HepG2 (cell line): ENCODE measurements around the gene TANGO2. TPM values are rescaled to one million over a fixed set of nuclear protein-coding genes. Genes with fewer than 3 reads are reported as not detected.
A peak's percentile ranks its signal among the peaks of the same experiment; 100 is the strongest.

ENCODE experiments used
- FOSL1 ChIP-seq: sonication (generic); formaldehyde crosslinking; IDR thresholded peaks from 2 replicates; pipeline ENCODE4 v1.9.0; 2021; ENCODE audit warnings: missing genetic modification reagents, borderline replicate concordance
- FOXM1 ChIP-seq: sonication (generic); formaldehyde crosslinking; IDR thresholded peaks from 2 replicates; pipeline ENCODE4 v1.5.0; 2020; ENCODE audit warnings: missing genetic modification reagents
- IRX3 ChIP-seq: sonication (generic); formaldehyde crosslinking; IDR thresholded peaks from 2 replicates; pipeline ENCODE4 v1.8.1; 2023; ENCODE audit warnings: mild to moderate bottlenecking, low read depth, missing genetic modification reagents, borderline replicate concordance
- NCOR1 ChIP-seq: fragments of 200-600 bp; sonication (generic); IDR thresholded peaks from 2 replicates; pipeline ENCODE4 v1.7.0; 2017; ENCODE audit warnings: antibody characterized with exemption, low read length, borderline replicate concordance
- TRIM24 ChIP-seq: sonication (generic); formaldehyde crosslinking; IDR thresholded peaks from 2 replicates; pipeline ENCODE4 v1.8.0; 2022; ENCODE audit warnings: mild to moderate bottlenecking, missing genetic modification reagents
- ZBTB4 ChIP-seq: sonication (generic); formaldehyde crosslinking; IDR thresholded peaks from 2 replicates; pipeline ENCODE4 v1.4.0; 2020; ENCODE audit warnings: missing genetic modification reagents, mild to moderate bottlenecking, borderline replicate concordance
- ZHX1 ChIP-seq: sonication (generic); formaldehyde crosslinking; IDR thresholded peaks from 2 replicates; pipeline ENCODE4 v1.8.1; 2022; ENCODE audit warnings: low read depth, mild to moderate bottlenecking, missing genetic modification reagents
- ZNF550 ChIP-seq: sonication (generic); formaldehyde crosslinking; IDR thresholded peaks from 2 replicates; pipeline ENCODE4 v1.4.0; 2020; ENCODE audit warnings: mild to moderate bottlenecking, missing genetic modification reagents, borderline replicate concordance
- polyA plus RNA-seq, 8 experiments: library from polyadenylated mRNA; depleted of rRNA in 3 of 8; stranded (reverse) in 7 of 8; unstranded in 1 of 8; fragments of >200 nt; fragmentation: Illumina TruSeq in 4 of 8; extraction: Trizol in 4 of 8; gene quantifications; 2 replicates each; pipeline versions ENCODE4 v1.2.1 to v1.2.3, GENCODE V29; 2011 to 2016; ENCODE audit warnings: low read depth in 4 of 8, missing spikeins in 1 of 8, mixed read lengths in 1 of 8; ENCODE audit not compliant: insufficient read depth in 1 of 8
- total RNA-seq, 5 experiments: library from RNA; depleted of rRNA; stranded (reverse); fragments of >200 nt; fragmentation: Illumina TruSeq; extraction: Trizol; gene quantifications; 2 replicates each; pipeline ENCODE4 v1.2.3, GENCODE V29; 2016; ENCODE audit warnings: low read depth in 1 of 5
- TF ChIP-seq, protein P1 (sequence below): sonication (generic); formaldehyde crosslinking; IDR thresholded peaks from 2 replicates; pipeline ENCODE4 v1.4.0; 2020; ENCODE audit warnings: mild to moderate bottlenecking, missing genetic modification reagents
- TF ChIP-seq, protein P2 (sequence below): sonication (generic); formaldehyde crosslinking; IDR thresholded peaks from 2 replicates; pipeline ENCODE4 v1.5.1; 2020; ENCODE audit warnings: mild to moderate bottlenecking, missing genetic modification reagents, moderate library complexity

TANGO2 gene
- total and polyA plus RNA-seq, 2 of the 13 experiments (the other 11 are each of a cell fraction or from before 2014, with no cell fraction given): 12.9 to 14.8 TPM

DNA sequence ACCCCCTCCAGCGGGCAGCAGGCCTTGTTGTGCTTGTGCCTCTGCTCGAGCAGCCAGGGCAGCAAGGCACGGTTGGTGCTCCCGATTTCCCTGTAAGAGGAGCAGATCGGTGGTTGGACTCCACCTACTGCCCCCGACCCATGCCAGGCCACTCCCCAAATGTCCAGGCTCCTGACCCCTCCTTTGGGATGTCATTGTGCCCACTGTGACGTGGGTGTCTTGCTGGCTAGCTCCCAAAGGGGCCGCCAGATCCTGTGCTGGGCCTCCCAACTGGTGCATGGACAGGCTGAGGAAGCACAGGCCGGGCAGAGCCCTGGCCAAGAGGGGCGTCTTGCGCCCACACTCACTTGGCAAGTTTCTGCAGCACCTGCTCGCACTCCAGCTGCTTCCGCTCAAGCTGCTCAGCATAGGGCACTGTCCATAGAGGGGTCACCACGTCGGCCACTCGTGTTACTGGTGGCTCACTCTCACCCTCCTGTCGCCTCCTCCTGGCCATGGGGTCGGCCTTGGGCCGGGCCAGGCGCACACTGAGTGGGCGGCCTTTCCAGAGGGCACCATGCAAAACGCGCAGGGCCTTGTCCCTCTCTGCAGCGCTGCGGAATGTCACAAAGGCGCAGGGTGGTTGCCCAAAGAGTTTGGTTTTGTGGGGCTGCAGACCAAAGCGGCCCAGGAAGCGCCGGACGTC lies 94.9 kb downstream of the TANGO2 start, which contains the start of gene RANBP1 (continued):
- TF ChIP-seq NCOR1 (no peak), TRIM24 (CRISPR knock-in tag) (no peak), ZHX1 (CRISPR knock-in tag) (no peak), IRX3 (CRISPR knock-in tag) (no peak; the same call in 1 of the 2 replicates), ZBTB4 (0 out of 2 replicates have a peak, but pooled peaks have one; percentile 51), ZNF550 (CRISPR knock-in tag) (no peak), FOSL1 (no peak), FOXM1 (CRISPR knock-in tag) (no peak)
- TF ChIP-seq, protein P1, sequence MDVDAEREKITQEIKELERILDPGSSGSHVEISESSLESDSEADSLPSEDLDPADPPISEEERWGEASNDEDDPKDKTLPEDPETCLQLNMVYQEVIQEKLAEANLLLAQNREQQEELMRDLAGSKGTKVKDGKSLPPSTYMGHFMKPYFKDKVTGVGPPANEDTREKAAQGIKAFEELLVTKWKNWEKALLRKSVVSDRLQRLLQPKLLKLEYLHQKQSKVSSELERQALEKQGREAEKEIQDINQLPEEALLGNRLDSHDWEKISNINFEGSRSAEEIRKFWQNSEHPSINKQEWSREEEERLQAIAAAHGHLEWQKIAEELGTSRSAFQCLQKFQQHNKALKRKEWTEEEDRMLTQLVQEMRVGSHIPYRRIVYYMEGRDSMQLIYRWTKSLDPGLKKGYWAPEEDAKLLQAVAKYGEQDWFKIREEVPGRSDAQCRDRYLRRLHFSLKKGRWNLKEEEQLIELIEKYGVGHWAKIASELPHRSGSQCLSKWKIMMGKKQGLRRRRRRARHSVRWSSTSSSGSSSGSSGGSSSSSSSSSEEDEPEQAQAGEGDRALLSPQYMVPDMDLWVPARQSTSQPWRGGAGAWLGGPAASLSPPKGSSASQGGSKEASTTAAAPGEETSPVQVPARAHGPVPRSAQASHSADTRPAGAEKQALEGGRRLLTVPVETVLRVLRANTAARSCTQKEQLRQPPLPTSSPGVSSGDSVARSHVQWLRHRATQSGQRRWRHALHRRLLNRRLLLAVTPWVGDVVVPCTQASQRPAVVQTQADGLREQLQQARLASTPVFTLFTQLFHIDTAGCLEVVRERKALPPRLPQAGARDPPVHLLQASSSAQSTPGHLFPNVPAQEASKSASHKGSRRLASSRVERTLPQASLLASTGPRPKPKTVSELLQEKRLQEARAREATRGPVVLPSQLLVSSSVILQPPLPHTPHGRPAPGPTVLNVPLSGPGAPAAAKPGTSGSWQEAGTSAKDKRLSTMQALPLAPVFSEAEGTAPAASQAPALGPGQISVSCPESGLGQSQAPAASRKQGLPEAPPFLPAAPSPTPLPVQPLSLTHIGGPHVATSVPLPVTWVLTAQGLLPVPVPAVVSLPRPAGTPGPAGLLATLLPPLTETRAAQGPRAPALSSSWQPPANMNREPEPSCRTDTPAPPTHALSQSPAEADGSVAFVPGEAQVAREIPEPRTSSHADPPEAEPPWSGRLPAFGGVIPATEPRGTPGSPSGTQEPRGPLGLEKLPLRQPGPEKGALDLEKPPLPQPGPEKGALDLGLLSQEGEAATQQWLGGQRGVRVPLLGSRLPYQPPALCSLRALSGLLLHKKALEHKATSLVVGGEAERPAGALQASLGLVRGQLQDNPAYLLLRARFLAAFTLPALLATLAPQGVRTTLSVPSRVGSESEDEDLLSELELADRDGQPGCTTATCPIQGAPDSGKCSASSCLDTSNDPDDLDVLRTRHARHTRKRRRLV (CRISPR knock-in tag): 0 out of 2 replicates have a peak, but pooled peaks have one; percentile 3
- TF ChIP-seq, protein P2, sequence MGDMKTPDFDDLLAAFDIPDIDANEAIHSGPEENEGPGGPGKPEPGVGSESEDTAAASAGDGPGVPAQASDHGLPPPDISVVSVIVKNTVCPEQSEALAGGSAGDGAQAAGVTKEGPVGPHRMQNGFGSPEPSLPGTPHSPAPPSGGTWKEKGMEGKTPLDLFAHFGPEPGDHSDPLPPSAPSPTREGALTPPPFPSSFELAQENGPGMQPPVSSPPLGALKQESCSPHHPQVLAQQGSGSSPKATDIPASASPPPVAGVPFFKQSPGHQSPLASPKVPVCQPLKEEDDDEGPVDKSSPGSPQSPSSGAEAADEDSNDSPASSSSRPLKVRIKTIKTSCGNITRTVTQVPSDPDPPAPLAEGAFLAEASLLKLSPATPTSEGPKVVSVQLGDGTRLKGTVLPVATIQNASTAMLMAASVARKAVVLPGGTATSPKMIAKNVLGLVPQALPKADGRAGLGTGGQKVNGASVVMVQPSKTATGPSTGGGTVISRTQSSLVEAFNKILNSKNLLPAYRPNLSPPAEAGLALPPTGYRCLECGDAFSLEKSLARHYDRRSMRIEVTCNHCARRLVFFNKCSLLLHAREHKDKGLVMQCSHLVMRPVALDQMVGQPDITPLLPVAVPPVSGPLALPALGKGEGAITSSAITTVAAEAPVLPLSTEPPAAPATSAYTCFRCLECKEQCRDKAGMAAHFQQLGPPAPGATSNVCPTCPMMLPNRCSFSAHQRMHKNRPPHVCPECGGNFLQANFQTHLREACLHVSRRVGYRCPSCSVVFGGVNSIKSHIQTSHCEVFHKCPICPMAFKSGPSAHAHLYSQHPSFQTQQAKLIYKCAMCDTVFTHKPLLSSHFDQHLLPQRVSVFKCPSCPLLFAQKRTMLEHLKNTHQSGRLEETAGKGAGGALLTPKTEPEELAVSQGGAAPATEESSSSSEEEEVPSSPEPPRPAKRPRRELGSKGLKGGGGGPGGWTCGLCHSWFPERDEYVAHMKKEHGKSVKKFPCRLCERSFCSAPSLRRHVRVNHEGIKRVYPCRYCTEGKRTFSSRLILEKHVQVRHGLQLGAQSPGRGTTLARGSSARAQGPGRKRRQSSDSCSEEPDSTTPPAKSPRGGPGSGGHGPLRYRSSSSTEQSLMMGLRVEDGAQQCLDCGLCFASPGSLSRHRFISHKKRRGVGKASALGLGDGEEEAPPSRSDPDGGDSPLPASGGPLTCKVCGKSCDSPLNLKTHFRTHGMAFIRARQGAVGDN (CRISPR knock-in tag): peak; percentile 19; the same call in 1 of the 2 replicates
